ENCODE measurements around the gene KLF6. TPM values are rescaled to one million over a fixed set of nuclear protein-coding genes. Genes with fewer than 3 reads are reported as not detected.

The KLF6 gene
- total RNA-seq, 2 experiments from 2014 or later, result 851 to 874 TPM

DNA sequence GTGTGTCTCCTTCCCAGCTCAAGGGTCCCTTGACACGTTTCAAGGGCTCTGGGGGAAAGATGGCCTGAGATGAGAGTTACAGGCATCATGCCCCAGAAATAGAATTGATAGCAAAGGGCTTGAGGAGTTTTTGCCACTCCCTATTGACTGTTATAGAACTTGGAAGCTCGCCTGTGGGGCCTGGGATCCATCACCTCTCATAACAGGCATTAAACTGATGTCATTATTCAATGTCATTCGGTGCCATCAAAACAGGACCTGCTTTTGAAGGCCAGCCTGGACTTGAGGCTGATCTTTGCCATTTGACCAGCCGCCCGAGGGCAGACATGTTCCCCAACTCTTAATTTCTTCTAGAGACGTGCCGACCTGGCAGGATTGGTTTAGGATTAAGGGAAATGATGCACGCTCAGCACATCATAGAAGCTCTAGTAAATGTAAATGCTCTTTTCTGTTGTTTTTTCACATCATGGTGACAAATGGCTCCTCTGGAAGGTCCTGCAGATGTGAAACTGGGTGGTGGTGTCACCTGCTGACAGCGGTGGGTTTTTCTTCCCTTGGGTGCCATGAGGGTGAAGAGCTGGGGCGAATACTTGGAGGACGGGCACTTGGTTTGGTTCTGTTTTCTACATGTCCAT, 16.7 kb upstream of the KLF6 start:
- H3K4me3 Mint-ChIP-seq, result no peak overlapping the region
- H3K9me3 ChIP-seq (ENCODE audit: control insufficient read depth in 1 of 2, insufficient read depth in 1 of 2, low read length in 2 of 2), result no peaks in the 10 kb centered on the region
- ATAC-seq (ENCODE audit: poor library complexity) (no peak), DNase-seq (no peak)
- TF ChIP-seq CTCF (IDR thresholded peaks at IDR 0.05), result no peak
- no peak overlapping the region for H3K27ac ChIP-seq (ENCODE audit: low read depth in 1 of 2, low read length in 2 of 2)
- H3K9me3 Mint-ChIP-seq, result no peaks in the 10 kb centered on the region
- intact Hi-C loops (cut with DNase I, micrococcal nuclease), result loop anchor here (1.0 to 10.0 kb wide), 2 partner anchors 14 to 173 kb away; no protein-coding TSS in a partner anchor
- peak overlapping the region; percentile 18 for H3K27ac Mint-ChIP-seq
- no peaks in the 10 kb centered on the region for H3K27me3 ChIP-seq (ENCODE audit: control insufficient read depth in 1 of 2, insufficient read depth in 2 of 2, low read length in 2 of 2)
- no peaks in the 10 kb centered on the region for H3K27me3 Mint-ChIP-seq
- H3K36me3 ChIP-seq (ENCODE audit: insufficient read depth, low read length), result no peaks in the 10 kb centered on the region
- peaks cover 55% of the 10 kb centered on the region for H3K4me1 ChIP-seq (ENCODE audit: insufficient read depth, low read length)
- H3K36me3 Mint-ChIP-seq (ENCODE audit: low read depth), result no peaks in the 10 kb centered on the region
- H3K4me3 ChIP-seq (ENCODE audit: low read length), result no peak overlapping the region
- ChIA-PET POLR2A (interaction anchor here (1.4 to 6.1 kb wide), 2 partner anchors 18 to 159 kb away, joined by 3 to 112 read pairs; partner anchors contain the start of gene KLF6), CTCF (no interaction called here)
- peaks cover 28% of the 10 kb centered on the region for H3K4me1 Mint-ChIP-seq (ENCODE audit: low read depth)

- no peaks in the 10 kb centered on the region for H3K27me3 ChIP-seq (ENCODE audit: control insufficient read depth in 1 of 2, insufficient read depth in 2 of 2, low read length in 2 of 2)
- H3K4me1 Mint-ChIP-seq (ENCODE audit: low read depth), result peaks cover 28% of the 10 kb centered on the region
- ATAC-seq (ENCODE audit: poor library complexity) (no peak), DNase-seq (peak in 1 of 14 experiments; percentile 67)
- peak overlapping the region; percentile 69 for H3K27ac Mint-ChIP-seq
- H3K4me3 Mint-ChIP-seq, result no peak overlapping the region
- intact Hi-C loops (cut with DNase I, micrococcal nuclease), result loop anchor here in 1 of 2 experiments (10.0 kb wide), 1 partner anchor 174 kb away; no protein-coding TSS in a partner anchor
- no peaks in the 10 kb centered on the region for H3K9me3 Mint-ChIP-seq
- TF ChIP-seq CTCF (IDR thresholded peaks at IDR 0.05), result no peak
- no peaks in the 10 kb centered on the region for H3K9me3 ChIP-seq (ENCODE audit: control insufficient read depth in 1 of 2, insufficient read depth in 1 of 2, low read length in 2 of 2)
- CTCF ChIA-PET, result no interaction called here
- H3K36me3 ChIP-seq (ENCODE audit: insufficient read depth, low read length), result no peaks in the 10 kb centered on the region
- H3K27ac ChIP-seq (ENCODE audit: low read depth in 1 of 2, low read length in 2 of 2), result no peak overlapping the region
- H3K36me3 Mint-ChIP-seq (ENCODE audit: low read depth), result no peaks in the 10 kb centered on the region
- no peaks in the 10 kb centered on the region for H3K27me3 Mint-ChIP-seq
- POLR2A ChIA-PET, result interaction anchor here (1.3 to 6.1 kb wide), 4 partner anchors 10 to 160 kb away, joined by 3 to 112 read pairs (median 10); partner anchors contain the start of gene KLF6
- H3K4me3 ChIP-seq (ENCODE audit: low read length), result no peak overlapping the region
- H3K4me1 ChIP-seq (ENCODE audit: insufficient read depth, low read length), result peaks cover 44% of the 10 kb centered on the region
Measured at GRCh38 chr10:3800586-3800985, 15.6 kb upstream of the KLF6 start.

- H3K27ac Mint-ChIP-seq, result peak overlapping the region; percentile 40
- CTCF ChIA-PET, result no interaction called here
- ATAC-seq (ENCODE audit: poor library complexity), result peak; percentile 46
Measured at GRCh38 chr10:3797750-3798149, 12.7 kb upstream of the KLF6 start.

More at GRCh38 chr10:3797750-3798149, 12.7 kb upstream of the KLF6 start:
- Histone ChIP-seq H3K4me1 (ENCODE audit: insufficient read depth, low read length) (peaks cover 20% of the 10 kb centered on the region), H3K36me3 (ENCODE audit: insufficient read depth, low read length) (no peaks in the 10 kb centered on the region), H3K9me3 (ENCODE audit: control insufficient read depth in 1 of 2, insufficient read depth in 1 of 2, low read length in 2 of 2) (no peaks in the 10 kb centered on the region), H3K27me3 (ENCODE audit: control insufficient read depth in 1 of 2, insufficient read depth in 2 of 2, low read length in 2 of 2) (no peaks in the 10 kb centered on the region), H3K27ac (ENCODE audit: low read depth in 1 of 2, low read length in 2 of 2) (no peak overlapping the region), H3K4me3 (ENCODE audit: low read length) (no peak overlapping the region)
- intact Hi-C loops (cut with DNase I, micrococcal nuclease), result no loop called here
- Mint-ChIP-seq H3K36me3 (ENCODE audit: low read depth) (no peaks in the 10 kb centered on the region), H3K4me3 (peak overlapping the region; percentile 32), H3K27me3 (no peaks in the 10 kb centered on the region), H3K4me1 (ENCODE audit: low read depth) (peaks cover 28% of the 10 kb centered on the region), H3K9me3 (peaks cover 3% of the 10 kb centered on the region)
- POLR2A ChIA-PET, result interaction anchor here (1.1 to 6.1 kb wide), 2 partner anchors 12 to 14 kb away, joined by 3 to 112 read pairs; partner anchors contain the start of gene KLF6
- no peak for TF ChIP-seq CTCF (IDR thresholded peaks at IDR 0.05)
- no peak for DNase-seq

Measured in CD4-positive, alpha-beta T cell (primary cell).